Measurements from ENCODE around the gene ADARB2. TPM values are rescaled to one million over a fixed set of nuclear protein-coding genes. Genes with fewer than 3 reads are reported as not detected.
"Not testable (repeated sequence)": the region's sequence is repeated elsewhere in the genome, so short reads cannot be mapped to it uniquely, and the experiment has no call there.

Gene ADARB2
- total RNA-seq, 1 experiment from 2014 or later = not detected

DNA sequence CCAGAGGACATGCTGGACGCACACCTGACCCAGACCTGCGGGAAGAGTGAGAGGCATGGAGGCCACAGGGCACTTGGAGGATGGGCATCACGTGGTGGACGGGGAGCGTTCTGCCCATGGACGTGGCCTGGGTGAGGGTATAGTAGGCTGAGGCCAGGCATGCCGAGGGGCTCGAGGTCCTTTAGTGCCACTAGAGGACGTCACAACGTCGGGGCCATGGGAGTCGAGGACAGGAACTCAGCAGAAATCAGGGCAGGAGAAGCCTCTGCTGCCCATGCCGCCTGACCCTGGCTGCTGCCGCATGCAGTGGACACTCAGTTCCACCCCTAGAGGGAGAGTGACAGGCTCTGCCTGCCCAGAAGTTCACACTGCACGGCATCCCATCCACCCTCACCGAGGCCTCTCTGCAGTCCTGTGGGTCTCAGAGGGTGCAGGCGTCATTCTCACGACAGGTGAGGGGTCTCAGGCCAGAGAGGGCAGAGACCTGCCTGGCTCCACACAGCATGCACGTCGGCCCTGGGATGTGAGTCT lies 198.7 kb downstream of the ADARB2 start:
- H3K27me3 Mint-ChIP-seq (ENCODE audit: unreplicated experiment) = no peaks in the 10 kb centered on the region
- intact Hi-C loops (cut with micrococcal nuclease; ENCODE audit: unreplicated experiment) = no loop called here
- no TSS peak for BruUV-seq (replicated peaks)

DNA sequence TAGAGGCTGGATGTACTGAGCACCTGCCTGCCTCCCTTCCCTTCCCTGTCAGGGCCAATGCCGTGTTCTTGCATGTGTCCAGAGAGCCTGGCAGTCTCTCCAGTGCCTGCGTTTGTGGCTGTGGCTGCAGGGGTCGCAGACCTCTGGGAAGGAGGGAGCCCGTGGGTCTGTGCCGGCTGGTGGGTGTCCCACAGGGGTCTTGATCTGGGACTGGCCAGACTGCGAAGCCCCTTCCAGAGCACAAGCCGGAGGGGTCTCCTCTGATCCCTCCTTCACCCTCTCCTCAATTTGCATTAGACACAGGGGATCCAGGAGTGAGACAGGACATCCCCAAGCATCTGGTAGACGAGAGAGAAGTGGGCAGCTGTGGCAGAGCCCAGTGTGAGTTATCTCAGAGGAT lies 199.2 kb downstream of the ADARB2 start:
- CTCF ChIA-PET = no interaction called here
- no peak for DNase-seq
- no peaks in the 10 kb centered on the region for H3K4me1 Mint-ChIP-seq (ENCODE audit: low read depth, unreplicated experiment)
- peaks cover 3% of the 10 kb centered on the region for H3K9me3 Mint-ChIP-seq (ENCODE audit: low read depth, unreplicated experiment)
- intact Hi-C loops (cut with micrococcal nuclease; ENCODE audit: unreplicated experiment) = no loop called here
- H3K4me3 Mint-ChIP-seq (ENCODE audit: low read depth, unreplicated experiment) = no peak overlapping the region
- TF ChIP-seq, protein P1, sequence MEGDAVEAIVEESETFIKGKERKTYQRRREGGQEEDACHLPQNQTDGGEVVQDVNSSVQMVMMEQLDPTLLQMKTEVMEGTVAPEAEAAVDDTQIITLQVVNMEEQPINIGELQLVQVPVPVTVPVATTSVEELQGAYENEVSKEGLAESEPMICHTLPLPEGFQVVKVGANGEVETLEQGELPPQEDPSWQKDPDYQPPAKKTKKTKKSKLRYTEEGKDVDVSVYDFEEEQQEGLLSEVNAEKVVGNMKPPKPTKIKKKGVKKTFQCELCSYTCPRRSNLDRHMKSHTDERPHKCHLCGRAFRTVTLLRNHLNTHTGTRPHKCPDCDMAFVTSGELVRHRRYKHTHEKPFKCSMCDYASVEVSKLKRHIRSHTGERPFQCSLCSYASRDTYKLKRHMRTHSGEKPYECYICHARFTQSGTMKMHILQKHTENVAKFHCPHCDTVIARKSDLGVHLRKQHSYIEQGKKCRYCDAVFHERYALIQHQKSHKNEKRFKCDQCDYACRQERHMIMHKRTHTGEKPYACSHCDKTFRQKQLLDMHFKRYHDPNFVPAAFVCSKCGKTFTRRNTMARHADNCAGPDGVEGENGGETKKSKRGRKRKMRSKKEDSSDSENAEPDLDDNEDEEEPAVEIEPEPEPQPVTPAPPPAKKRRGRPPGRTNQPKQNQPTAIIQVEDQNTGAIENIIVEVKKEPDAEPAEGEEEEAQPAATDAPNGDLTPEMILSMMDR (IDR thresholded peaks at IDR 0.05; ENCODE audit: unreplicated experiment) = no peak
- H3K27me3 Mint-ChIP-seq (ENCODE audit: unreplicated experiment) = no peaks in the 10 kb centered on the region
- BruUV-seq (replicated peaks) = no TSS peak
- H3K36me3 Mint-ChIP-seq (ENCODE audit: insufficient read depth, unreplicated experiment) = no peaks in the 10 kb centered on the region
- no peak overlapping the region for H3K27ac Mint-ChIP-seq (ENCODE audit: unreplicated experiment)

More for the DNA sequence above, 198.7 kb downstream of the ADARB2 start:
- TF ChIP-seq, protein P1 (IDR thresholded peaks at IDR 0.05; ENCODE audit: unreplicated experiment) = no peak
- H3K9me3 Mint-ChIP-seq (ENCODE audit: low read depth, unreplicated experiment) = peaks cover 3% of the 10 kb centered on the region
- no peaks in the 10 kb centered on the region for H3K36me3 Mint-ChIP-seq (ENCODE audit: insufficient read depth, unreplicated experiment)
- DNase-seq = no peak
- CTCF ChIA-PET = no interaction called here
- H3K4me3 Mint-ChIP-seq (ENCODE audit: low read depth, unreplicated experiment) = no peak overlapping the region
- no peaks in the 10 kb centered on the region for H3K4me1 Mint-ChIP-seq (ENCODE audit: low read depth, unreplicated experiment)
- no peak overlapping the region for H3K27ac Mint-ChIP-seq (ENCODE audit: unreplicated experiment)

DNA sequence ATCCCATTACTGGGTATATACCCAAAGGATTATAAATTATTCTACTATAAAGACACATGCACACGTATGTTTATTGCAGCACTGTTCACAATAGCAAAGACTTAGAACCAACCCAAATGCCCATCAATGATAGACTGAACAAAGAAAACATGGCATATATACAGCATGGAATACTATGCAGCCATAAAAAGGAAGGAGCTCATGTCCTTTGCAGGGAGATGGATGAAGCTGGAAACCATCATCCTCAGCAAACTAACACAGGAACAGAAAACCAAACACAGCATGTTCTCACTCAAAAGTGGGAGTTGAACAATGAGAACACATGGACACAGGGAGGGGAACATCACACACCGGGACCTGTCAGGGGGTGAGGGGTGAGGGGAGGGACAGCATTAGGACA lies 199.9 kb downstream of the ADARB2 start:
- H3K27ac Mint-ChIP-seq (ENCODE audit: unreplicated experiment); H3K27me3 Mint-ChIP-seq (ENCODE audit: unreplicated experiment); H3K9me3 Mint-ChIP-seq (ENCODE audit: low read depth, unreplicated experiment); BruUV-seq (replicated peaks); H3K36me3 Mint-ChIP-seq (ENCODE audit: insufficient read depth, unreplicated experiment); intact Hi-C loops (cut with micrococcal nuclease; ENCODE audit: unreplicated experiment); DNase-seq; H3K4me3 Mint-ChIP-seq (ENCODE audit: low read depth, unreplicated experiment); H3K4me1 Mint-ChIP-seq (ENCODE audit: low read depth, unreplicated experiment); CTCF ChIA-PET: not testable (repeated sequence)

DNA sequence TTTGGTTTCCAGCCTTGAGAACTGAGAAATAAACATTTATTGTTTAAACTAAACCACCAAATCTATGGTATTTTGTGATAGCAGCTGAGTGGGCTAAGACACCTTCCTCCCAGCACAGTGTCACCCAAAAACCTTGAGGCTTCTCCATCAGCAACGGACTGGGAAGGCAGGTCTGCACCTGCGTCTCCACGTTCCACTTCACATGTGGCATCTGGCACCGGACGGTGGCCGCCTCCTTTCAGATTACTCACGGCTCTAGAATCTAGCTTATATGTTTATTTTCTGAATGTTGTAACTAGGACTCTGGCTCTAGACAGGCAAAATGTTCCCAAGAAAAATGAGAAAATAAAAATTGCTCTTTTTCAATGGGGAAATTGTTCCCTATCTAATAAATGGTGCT lies 201.0 kb downstream of the ADARB2 start:
- TF ChIP-seq, protein P1 (IDR thresholded peaks at IDR 0.05; ENCODE audit: unreplicated experiment) = no peak
- Mint-ChIP-seq H3K36me3 (ENCODE audit: insufficient read depth, unreplicated experiment) (no peaks in the 10 kb centered on the region), H3K27ac (ENCODE audit: unreplicated experiment) (no peak overlapping the region), H3K4me1 (ENCODE audit: low read depth, unreplicated experiment) (no peaks in the 10 kb centered on the region), H3K27me3 (ENCODE audit: unreplicated experiment) (no peaks in the 10 kb centered on the region), H3K9me3 (ENCODE audit: low read depth, unreplicated experiment) (peaks cover 3% of the 10 kb centered on the region), H3K4me3 (ENCODE audit: low read depth, unreplicated experiment) (no peak overlapping the region)
- DNase-seq = no peak
- CTCF ChIA-PET = no interaction called here
- no TSS peak for BruUV-seq (replicated peaks)
- intact Hi-C loops (cut with micrococcal nuclease; ENCODE audit: unreplicated experiment) = no loop called here

DNA sequence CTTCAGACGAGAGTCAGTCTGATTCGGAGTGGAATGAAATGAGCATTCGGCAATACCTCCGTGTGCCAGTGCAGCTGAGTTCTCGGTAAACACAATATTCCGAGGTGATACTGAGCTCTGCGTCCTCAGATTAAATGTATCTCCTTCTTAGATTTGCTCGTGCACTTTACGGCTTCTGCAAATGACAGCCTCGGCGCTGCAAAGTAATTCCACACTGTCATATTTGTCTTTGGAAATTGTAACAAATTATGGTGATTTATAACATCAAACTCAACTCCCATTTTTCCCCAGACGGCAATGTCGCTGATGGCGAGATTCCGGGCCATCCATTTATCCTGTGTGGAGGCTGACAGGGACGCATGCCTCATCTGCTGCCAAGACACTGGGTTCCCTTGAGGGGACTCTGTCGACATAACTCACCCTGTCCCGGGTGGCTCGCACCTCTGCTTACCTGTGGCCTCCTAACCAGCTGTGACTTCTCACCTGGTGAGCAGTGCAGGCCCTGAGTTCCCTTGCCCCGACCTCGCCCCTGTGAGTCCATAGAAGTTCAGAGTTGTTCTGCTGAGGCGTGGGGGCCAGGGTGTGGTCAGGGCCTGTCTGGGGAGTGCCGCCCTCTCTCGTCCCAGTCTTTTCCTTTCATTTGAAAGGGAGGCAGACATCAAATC lies 201.9 kb downstream of the ADARB2 start:
- Mint-ChIP-seq H3K4me1 (ENCODE audit: low read depth, unreplicated experiment) (no peaks in the 10 kb centered on the region), H3K27ac (ENCODE audit: unreplicated experiment) (no peak overlapping the region), H3K4me3 (ENCODE audit: low read depth, unreplicated experiment) (no peak overlapping the region), H3K36me3 (ENCODE audit: insufficient read depth, unreplicated experiment) (no peaks in the 10 kb centered on the region), H3K9me3 (ENCODE audit: low read depth, unreplicated experiment) (peaks cover 3% of the 10 kb centered on the region), H3K27me3 (ENCODE audit: unreplicated experiment) (peaks cover 4% of the 10 kb centered on the region)
- intact Hi-C loops (cut with micrococcal nuclease; ENCODE audit: unreplicated experiment) = no loop called here
- TF ChIP-seq, protein P1 (IDR thresholded peaks at IDR 0.05; ENCODE audit: unreplicated experiment) = no peak
- no TSS peak for BruUV-seq (replicated peaks)
- no peak for DNase-seq
- CTCF ChIA-PET = no interaction called here

All from Calu3 (cell line).